PC-3 (cell line): ENCODE data around the gene PPP2R3B. TPM values are rescaled to one million over a fixed set of nuclear protein-coding genes. Genes with fewer than 3 reads are reported as not detected.

Experiments
- ATAC-seq: fragments of 200-7000 bp; cut with Tn5 transposase; 2 replicates; pipeline ENCODE4 v1.9.1; 2020; ENCODE audit warnings: mild to moderate bottlenecking, moderate library complexity
- BruUV-seq: library from RNA; stranded (reverse); fragments of 400-500 nt; replicated peaks from 2 replicates; lab custom pipeline; 2021; lab: Mats Ljungman, UMichigan
- CTCF ChIA-PET: fragments of 300-600 bp; sonication (Branson Sonifier 250); formaldehyde crosslinking; loops from one replicate; lab custom pipeline; 2022; ENCODE audit warnings: antibody characterized with exemption; lab: Charles Lee
- POLR2A ChIA-PET: fragments of 300-600 bp; sonication (Branson Sonifier 250); formaldehyde crosslinking; loops from one replicate; lab custom pipeline; 2022; ENCODE audit warnings: antibody characterized with exemption; ENCODE audit not compliant: unreplicated experiment; lab: Charles Lee
- DNase-seq: peaks from one replicate; pipeline ENCODE4 v3.0.0-alpha.2; 2015
- H2AFZ ChIP-seq: fragments of 300-600 bp; sonication (generic); 2 replicates; pipeline ENCODE4 v1.6.0; 2016; ENCODE audit warnings: antibody characterized with exemption, low read length
- H3F3A ChIP-seq: fragments of 300-600 bp; sonication (generic); one replicate; pipeline ENCODE4 v1.6.0; 2017; ENCODE audit warnings: antibody characterized with exemption, low read length, control low read depth, mild to moderate bottlenecking; ENCODE audit not compliant: unreplicated experiment
- H3K27ac ChIP-seq: fragments of 300-600 bp; sonication (generic); 2 replicates; pipeline ENCODE4 v1.5.1; 2016; ENCODE audit warnings: mild to moderate bottlenecking, low read length
- H3K27me3 ChIP-seq: fragments of 300-600 bp; sonication (generic); 2 replicates; pipeline ENCODE4 v1.6.1; 2016; ENCODE audit warnings: low read length, mixed read lengths
- H3K36me3 ChIP-seq: fragments of 300-600 bp; sonication (generic); 2 replicates; pipeline ENCODE4 v1.6.1; 2016; ENCODE audit warnings: low read depth, mixed run types, low read length, mixed read lengths
- H3K4me1 ChIP-seq: fragments of 300-600 bp; sonication (generic); 2 replicates; pipeline ENCODE4 v1.5.1; 2016; ENCODE audit warnings: low read length; ENCODE audit not compliant: insufficient read depth
- H3K4me2 ChIP-seq: fragments of 300-600 bp; sonication (generic); 2 replicates; pipeline ENCODE4 v1.6.0; 2016; ENCODE audit warnings: low read length
- H3K4me3 ChIP-seq: fragments of 300-600 bp; sonication (generic); 2 replicates; pipeline ENCODE4 v1.5.1; 2016; ENCODE audit warnings: mild to moderate bottlenecking, low read length, mixed read lengths
- H3K79me2 ChIP-seq: fragments of 300-600 bp; sonication (generic); 2 replicates; pipeline ENCODE4 v1.6.1; 2017; ENCODE audit warnings: low read length, mixed read lengths
- H3K9ac ChIP-seq: fragments of 300-600 bp; sonication (generic); 2 replicates; pipeline ENCODE4 v1.6.0; 2016; ENCODE audit warnings: mild to moderate bottlenecking, low read length
- H3K9me2 ChIP-seq: fragments of 300-600 bp; sonication (generic); replicated peaks from 2 replicates; pipeline ENCODE4 v1.6.1; 2016; ENCODE audit warnings: mixed run types, low read length, mixed read lengths
- H3K9me3 ChIP-seq: fragments of 300-600 bp; sonication (generic); 2 replicates; pipeline ENCODE4 v1.6.1; 2016; ENCODE audit warnings: low read length, mixed read lengths
- H4K20me1 ChIP-seq: fragments of 300-600 bp; sonication (generic); 2 replicates; pipeline ENCODE4 v1.6.1; 2016; ENCODE audit warnings: low read length, mixed read lengths
- CTCF ChIP-seq: fragments of 300-600 bp; sonication (generic); conservative IDR thresholded peaks from 2 replicates; pipeline ENCODE4 v1.5.1; 2017; ENCODE audit warnings: antibody characterized with exemption, low read depth, mild to moderate bottlenecking, low read length
- EZH2 ChIP-seq: fragments of 300-600 bp; sonication (generic); IDR thresholded peaks from one replicate; pipeline ENCODE4 v1.6.1; 2017; ENCODE audit warnings: antibody characterized with exemption, mild to moderate bottlenecking, low read length; ENCODE audit not compliant: unreplicated experiment
- EZH2phosphoT487 ChIP-seq: fragments of 300-600 bp; sonication (generic); IDR thresholded peaks from 2 replicates; pipeline ENCODE4 v1.6.1; 2018; ENCODE audit warnings: mild to moderate bottlenecking, antibody characterized with exemption, low read length, borderline replicate concordance
- intact Hi-C: fragments of 100-400 bp; cut with micrococcal nuclease; formaldehyde crosslinking; loops from 2 replicates; pipeline ENCODE4 v1.9.0; 2023
- total RNA-seq: library from RNA; depleted of rRNA; stranded (reverse); fragments of >200 nt; gene quantifications from 2 replicates; pipeline ENCODE4 v1.2.3, GENCODE V29; 2014

Gene PPP2R3B
- total RNA-seq, 1 experiment from 2014 or later: 35.4 TPM

GRCh38 chrX:349196-349595 is 37.5 kb downstream of the PPP2R3B start:
- H3K27ac ChIP-seq: no peak overlapping the region
- H3K27me3 ChIP-seq: no peaks in the 10 kb centered on the region
- ChIA-PET POLR2A (no interaction called here), CTCF (no interaction called here)
- no peaks in the 10 kb centered on the region for H3F3A ChIP-seq
- DNase-seq: no peak
- no peaks in the 10 kb centered on the region for H3K9me2 ChIP-seq
- no peak for TF ChIP-seq EZH2
- TF ChIP-seq EZH2phosphoT487: no peak
- TF ChIP-seq CTCF: no peak
- H3K4me1 ChIP-seq: no peaks in the 10 kb centered on the region
- no peak for ATAC-seq
- no peak overlapping the region for H2AFZ ChIP-seq
- intact Hi-C loops: no loop called here
- no peaks in the 10 kb centered on the region for H3K9me3 ChIP-seq
- BruUV-seq: no TSS peak
- no peak overlapping the region for H3K4me3 ChIP-seq
- no peak overlapping the region for H3K9ac ChIP-seq
- H4K20me1 ChIP-seq: no peaks in the 10 kb centered on the region
- H3K4me2 ChIP-seq: no peak overlapping the region
- H3K79me2 ChIP-seq: no peaks in the 10 kb centered on the region
- H3K36me3 ChIP-seq: no peaks in the 10 kb centered on the region

GRCh38 chrX:348461-349117 is 38.1 kb downstream of the PPP2R3B start:
- H3K79me2 ChIP-seq: no peaks in the 10 kb centered on the region
- H3K9me2 ChIP-seq: no peaks in the 10 kb centered on the region
- H3K36me3 ChIP-seq: no peaks in the 10 kb centered on the region
- intact Hi-C loops: no loop called here
- no peaks in the 10 kb centered on the region for H3F3A ChIP-seq
- ChIA-PET POLR2A (no interaction called here), CTCF (no interaction called here)
- no peak overlapping the region for H3K4me3 ChIP-seq
- no peak overlapping the region for H3K27ac ChIP-seq
- ATAC-seq (no peak), DNase-seq (no peak)
- H3K4me1 ChIP-seq: no peaks in the 10 kb centered on the region
- H3K9ac ChIP-seq: no peak overlapping the region
- H4K20me1 ChIP-seq: no peaks in the 10 kb centered on the region
- H2AFZ ChIP-seq: no peak overlapping the region
- no peaks in the 10 kb centered on the region for H3K9me3 ChIP-seq
- no TSS peak for BruUV-seq
- H3K4me2 ChIP-seq: no peak overlapping the region
- TF ChIP-seq EZH2phosphoT487: no peak
- TF ChIP-seq CTCF: no peak
- no peaks in the 10 kb centered on the region for H3K27me3 ChIP-seq

DNA sequence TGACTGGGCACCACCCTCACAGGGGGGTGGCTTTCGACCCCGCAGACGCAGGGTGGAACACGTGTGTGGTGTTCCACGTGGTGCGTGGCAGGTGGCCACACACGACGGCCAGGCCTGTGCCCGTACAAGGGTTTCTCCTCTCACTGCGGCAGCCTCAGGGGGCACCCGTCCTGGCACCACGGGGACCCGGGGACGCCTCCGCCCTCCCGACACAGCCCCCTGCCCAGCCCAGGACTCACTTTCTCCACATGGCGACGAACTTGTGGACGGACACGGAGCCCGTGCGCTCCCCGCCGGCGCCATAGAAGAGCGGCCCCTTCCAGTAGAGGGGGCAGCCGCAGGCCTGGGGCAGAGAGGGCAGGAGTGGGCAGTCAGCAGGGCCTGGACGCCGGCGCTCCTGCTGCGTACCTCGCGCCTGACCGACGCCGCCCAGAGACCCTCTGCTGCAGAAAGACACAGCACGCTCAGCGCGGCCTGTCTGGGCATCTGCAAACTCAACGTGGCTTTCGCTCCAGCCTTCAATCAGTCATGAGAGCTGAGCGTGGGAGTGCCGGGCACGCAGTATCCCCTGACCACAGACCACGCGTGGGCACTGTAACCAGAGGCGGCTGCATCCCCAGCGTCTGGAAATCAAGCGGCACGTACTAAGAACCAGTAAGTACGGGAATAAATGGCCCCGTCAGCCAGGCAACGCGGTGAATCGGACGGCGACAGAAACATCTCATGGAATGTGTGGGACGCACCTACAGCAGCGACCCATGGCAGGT is 39.2 kb downstream of the PPP2R3B start:
- no peaks in the 10 kb centered on the region for H3K4me1 ChIP-seq
- H3K36me3 ChIP-seq: no peaks in the 10 kb centered on the region
- H3K9ac ChIP-seq: no peak overlapping the region
- BruUV-seq: no TSS peak
- H4K20me1 ChIP-seq: no peaks in the 10 kb centered on the region
- no peak for DNase-seq
- no peaks in the 10 kb centered on the region for H3K9me3 ChIP-seq
- no peak for ATAC-seq
- no peak overlapping the region for H2AFZ ChIP-seq
- H3K27me3 ChIP-seq: no peaks in the 10 kb centered on the region
- no peak overlapping the region for H3K27ac ChIP-seq
- ChIA-PET POLR2A (no interaction called here), CTCF (no interaction called here)
- no peak overlapping the region for H3K4me2 ChIP-seq
- H3K4me3 ChIP-seq: no peak overlapping the region
- H3K79me2 ChIP-seq: no peaks in the 10 kb centered on the region
- H3K9me2 ChIP-seq: no peaks in the 10 kb centered on the region
- H3F3A ChIP-seq: no peaks in the 10 kb centered on the region
- intact Hi-C loops: no loop called here
- no peak for TF ChIP-seq EZH2
- no peak for TF ChIP-seq EZH2phosphoT487
